Measurements from ENCODE around the gene S100A16. TPM values are rescaled to one million over a fixed set of nuclear protein-coding genes. Genes with fewer than 3 reads are reported as not detected.

Gene S100A16
- total and polyA plus RNA-seq, 9 of the 15 experiments (the other 6 are each of a cell fraction or from before 2014, with no cell fraction given), result 1.6 to 6.9 (median 4.3) TPM

DNA sequence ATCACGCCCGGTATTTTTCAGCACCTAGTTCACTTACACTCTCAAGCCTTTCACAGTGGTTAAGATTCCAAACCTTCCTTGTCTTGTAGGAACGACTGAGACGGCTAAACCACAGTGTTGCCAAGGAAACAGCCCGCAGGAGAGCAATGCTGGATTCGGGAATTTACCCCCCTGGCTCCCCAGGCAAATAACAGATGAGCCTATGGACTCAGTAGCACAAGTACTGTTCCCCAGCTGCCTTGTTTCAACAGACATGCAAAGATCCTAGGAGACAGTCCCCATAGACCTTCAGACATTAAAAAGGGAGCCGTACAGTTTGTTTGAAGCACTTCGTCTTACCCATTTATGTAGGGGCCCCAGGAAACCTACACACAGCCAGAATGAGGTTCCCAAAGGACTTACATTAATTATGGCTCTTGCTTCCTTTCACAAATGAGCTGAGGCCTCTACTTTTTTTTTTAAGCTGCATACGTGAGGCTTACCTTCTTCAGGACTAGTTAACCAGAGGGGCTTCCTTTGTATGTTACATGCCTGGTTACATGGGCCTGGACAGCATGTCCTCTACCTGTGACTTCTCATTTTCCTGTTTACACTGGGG, 48.3 kb upstream of the S100A16 start (continued):
- TF ChIP-seq, protein P1, sequence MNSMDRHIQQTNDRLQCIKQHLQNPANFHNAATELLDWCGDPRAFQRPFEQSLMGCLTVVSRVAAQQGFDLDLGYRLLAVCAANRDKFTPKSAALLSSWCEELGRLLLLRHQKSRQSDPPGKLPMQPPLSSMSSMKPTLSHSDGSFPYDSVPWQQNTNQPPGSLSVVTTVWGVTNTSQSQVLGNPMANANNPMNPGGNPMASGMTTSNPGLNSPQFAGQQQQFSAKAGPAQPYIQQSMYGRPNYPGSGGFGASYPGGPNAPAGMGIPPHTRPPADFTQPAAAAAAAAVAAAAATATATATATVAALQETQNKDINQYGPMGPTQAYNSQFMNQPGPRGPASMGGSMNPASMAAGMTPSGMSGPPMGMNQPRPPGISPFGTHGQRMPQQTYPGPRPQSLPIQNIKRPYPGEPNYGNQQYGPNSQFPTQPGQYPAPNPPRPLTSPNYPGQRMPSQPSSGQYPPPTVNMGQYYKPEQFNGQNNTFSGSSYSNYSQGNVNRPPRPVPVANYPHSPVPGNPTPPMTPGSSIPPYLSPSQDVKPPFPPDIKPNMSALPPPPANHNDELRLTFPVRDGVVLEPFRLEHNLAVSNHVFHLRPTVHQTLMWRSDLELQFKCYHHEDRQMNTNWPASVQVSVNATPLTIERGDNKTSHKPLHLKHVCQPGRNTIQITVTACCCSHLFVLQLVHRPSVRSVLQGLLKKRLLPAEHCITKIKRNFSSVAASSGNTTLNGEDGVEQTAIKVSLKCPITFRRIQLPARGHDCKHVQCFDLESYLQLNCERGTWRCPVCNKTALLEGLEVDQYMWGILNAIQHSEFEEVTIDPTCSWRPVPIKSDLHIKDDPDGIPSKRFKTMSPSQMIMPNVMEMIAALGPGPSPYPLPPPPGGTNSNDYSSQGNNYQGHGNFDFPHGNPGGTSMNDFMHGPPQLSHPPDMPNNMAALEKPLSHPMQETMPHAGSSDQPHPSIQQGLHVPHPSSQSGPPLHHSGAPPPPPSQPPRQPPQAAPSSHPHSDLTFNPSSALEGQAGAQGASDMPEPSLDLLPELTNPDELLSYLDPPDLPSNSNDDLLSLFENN (IDR thresholded peaks at IDR 0.05; ENCODE audit: low read depth in 2 of 2, low read length in 2 of 2), result no peak
- TF ChIP-seq NR2C2 (CRISPR knock-in tag; IDR thresholded peaks at IDR 0.05), result no peak
- TF ChIP-seq NR2C2 (tag; IDR thresholded peaks at IDR 0.05), result no peak
- TF ChIP-seq, protein P2, sequence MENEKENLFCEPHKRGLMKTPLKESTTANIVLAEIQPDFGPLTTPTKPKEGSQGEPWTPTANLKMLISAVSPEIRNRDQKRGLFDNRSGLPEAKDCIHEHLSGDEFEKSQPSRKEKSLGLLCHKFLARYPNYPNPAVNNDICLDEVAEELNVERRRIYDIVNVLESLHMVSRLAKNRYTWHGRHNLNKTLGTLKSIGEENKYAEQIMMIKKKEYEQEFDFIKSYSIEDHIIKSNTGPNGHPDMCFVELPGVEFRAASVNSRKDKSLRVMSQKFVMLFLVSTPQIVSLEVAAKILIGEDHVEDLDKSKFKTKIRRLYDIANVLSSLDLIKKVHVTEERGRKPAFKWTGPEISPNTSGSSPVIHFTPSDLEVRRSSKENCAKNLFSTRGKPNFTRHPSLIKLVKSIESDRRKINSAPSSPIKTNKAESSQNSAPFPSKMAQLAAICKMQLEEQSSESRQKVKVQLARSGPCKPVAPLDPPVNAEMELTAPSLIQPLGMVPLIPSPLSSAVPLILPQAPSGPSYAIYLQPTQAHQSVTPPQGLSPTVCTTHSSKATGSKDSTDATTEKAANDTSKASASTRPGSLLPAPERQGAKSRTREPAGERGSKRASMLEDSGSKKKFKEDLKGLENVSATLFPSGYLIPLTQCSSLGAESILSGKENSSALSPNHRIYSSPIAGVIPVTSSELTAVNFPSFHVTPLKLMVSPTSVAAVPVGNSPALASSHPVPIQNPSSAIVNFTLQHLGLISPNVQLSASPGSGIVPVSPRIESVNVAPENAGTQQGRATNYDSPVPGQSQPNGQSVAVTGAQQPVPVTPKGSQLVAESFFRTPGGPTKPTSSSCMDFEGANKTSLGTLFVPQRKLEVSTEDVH (IDR thresholded peaks at IDR 0.05; ENCODE audit: low read depth, partially characterized antibody), result peak; percentile 24
- no peak for TF ChIP-seq KLF16 (IDR thresholded peaks at IDR 0.05)
- no peak for TF ChIP-seq KLF10 (CRISPR knock-in tag; IDR thresholded peaks at IDR 0.05)
- TF ChIP-seq, protein P3, sequence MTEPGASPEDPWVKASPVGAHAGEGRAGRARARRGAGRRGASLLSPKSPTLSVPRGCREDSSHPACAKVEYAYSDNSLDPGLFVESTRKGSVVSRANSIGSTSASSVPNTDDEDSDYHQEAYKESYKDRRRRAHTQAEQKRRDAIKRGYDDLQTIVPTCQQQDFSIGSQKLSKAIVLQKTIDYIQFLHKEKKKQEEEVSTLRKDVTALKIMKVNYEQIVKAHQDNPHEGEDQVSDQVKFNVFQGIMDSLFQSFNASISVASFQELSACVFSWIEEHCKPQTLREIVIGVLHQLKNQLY (CRISPR knock-in tag; conservative IDR thresholded peaks at IDR 0.05), result no peak
- TF ChIP-seq, protein P4, sequence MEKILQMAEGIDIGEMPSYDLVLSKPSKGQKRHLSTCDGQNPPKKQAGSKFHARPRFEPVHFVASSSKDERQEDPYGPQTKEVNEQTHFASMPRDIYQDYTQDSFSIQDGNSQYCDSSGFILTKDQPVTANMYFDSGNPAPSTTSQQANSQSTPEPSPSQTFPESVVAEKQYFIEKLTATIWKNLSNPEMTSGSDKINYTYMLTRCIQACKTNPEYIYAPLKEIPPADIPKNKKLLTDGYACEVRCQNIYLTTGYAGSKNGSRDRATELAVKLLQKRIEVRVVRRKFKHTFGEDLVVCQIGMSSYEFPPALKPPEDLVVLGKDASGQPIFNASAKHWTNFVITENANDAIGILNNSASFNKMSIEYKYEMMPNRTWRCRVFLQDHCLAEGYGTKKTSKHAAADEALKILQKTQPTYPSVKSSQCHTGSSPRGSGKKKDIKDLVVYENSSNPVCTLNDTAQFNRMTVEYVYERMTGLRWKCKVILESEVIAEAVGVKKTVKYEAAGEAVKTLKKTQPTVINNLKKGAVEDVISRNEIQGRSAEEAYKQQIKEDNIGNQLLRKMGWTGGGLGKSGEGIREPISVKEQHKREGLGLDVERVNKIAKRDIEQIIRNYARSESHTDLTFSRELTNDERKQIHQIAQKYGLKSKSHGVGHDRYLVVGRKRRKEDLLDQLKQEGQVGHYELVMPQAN (IDR thresholded peaks at IDR 0.05; ENCODE audit: borderline replicate concordance), result no peak
- no peak for TF ChIP-seq ZNF695 (CRISPR knock-in tag; IDR thresholded peaks at IDR 0.05)
- TF ChIP-seq, protein P5, sequence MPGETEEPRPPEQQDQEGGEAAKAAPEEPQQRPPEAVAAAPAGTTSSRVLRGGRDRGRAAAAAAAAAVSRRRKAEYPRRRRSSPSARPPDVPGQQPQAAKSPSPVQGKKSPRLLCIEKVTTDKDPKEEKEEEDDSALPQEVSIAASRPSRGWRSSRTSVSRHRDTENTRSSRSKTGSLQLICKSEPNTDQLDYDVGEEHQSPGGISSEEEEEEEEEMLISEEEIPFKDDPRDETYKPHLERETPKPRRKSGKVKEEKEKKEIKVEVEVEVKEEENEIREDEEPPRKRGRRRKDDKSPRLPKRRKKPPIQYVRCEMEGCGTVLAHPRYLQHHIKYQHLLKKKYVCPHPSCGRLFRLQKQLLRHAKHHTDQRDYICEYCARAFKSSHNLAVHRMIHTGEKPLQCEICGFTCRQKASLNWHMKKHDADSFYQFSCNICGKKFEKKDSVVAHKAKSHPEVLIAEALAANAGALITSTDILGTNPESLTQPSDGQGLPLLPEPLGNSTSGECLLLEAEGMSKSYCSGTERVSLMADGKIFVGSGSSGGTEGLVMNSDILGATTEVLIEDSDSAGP (CRISPR knock-in tag; IDR thresholded peaks at IDR 0.05), result no peak
- TF ChIP-seq ZFP30 (CRISPR knock-in tag; IDR thresholded peaks at IDR 0.05; ENCODE audit: borderline replicate concordance), result no peak
- peak; percentile 16; the same call in 1 of the 2 replicates for TF ChIP-seq ZBED1 (IDR thresholded peaks at IDR 0.05)
- no peak for TF ChIP-seq EP300 (IDR thresholded peaks at IDR 0.05; ENCODE audit: low read length)
- TF ChIP-seq EWSR1 (IDR thresholded peaks at IDR 0.05; ENCODE audit: borderline replicate concordance, low read depth, partially characterized antibody), result peak; percentile 65
- TF ChIP-seq FUS (optimal IDR thresholded peaks at IDR 0.05; ENCODE audit: low read depth, low read length), result no peak
- no peak for TF ChIP-seq TRIM28 (IDR thresholded peaks at IDR 0.05)
- TF ChIP-seq ZNF384 (IDR thresholded peaks at IDR 0.05; ENCODE audit: low read depth, low read length), result 0 out of 2 replicates have a peak, but pooled peaks have one; percentile 5
- TF ChIP-seq POLR2A (conservative IDR thresholded peaks at IDR 0.05), result peak; percentile 82
- TF ChIP-seq ZNF780A (CRISPR knock-in tag; IDR thresholded peaks at IDR 0.05), result no peak

All from K562 (cell line).